ENCODE data around the gene PANK4.
"Not testable (repeated sequence)": the region's sequence is repeated elsewhere in the genome, so short reads cannot be mapped to it uniquely, and the experiment has no call there.

The PANK4 gene

DNA sequence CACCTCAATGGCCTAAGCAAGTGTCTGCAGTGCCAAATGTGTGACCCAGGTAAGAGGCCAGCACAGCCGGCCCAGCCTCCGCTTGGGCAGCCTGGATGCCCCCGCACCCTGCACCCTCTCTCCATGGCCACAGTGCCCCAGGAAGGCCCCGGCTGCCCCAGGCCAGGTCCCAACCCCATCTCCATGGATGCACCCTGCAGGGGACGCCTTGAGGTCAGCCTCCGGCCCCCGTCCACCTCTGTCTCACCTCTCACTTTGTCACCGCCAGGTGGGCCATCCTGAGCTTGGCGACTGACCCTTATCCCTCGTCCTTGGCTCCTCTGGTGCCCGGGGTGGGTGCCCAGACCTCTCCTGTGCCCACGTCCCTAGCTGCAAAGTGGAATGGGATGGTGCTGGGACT lies 32.0 kb upstream of the PANK4 start:
- DNase-seq: no peak

DNA sequence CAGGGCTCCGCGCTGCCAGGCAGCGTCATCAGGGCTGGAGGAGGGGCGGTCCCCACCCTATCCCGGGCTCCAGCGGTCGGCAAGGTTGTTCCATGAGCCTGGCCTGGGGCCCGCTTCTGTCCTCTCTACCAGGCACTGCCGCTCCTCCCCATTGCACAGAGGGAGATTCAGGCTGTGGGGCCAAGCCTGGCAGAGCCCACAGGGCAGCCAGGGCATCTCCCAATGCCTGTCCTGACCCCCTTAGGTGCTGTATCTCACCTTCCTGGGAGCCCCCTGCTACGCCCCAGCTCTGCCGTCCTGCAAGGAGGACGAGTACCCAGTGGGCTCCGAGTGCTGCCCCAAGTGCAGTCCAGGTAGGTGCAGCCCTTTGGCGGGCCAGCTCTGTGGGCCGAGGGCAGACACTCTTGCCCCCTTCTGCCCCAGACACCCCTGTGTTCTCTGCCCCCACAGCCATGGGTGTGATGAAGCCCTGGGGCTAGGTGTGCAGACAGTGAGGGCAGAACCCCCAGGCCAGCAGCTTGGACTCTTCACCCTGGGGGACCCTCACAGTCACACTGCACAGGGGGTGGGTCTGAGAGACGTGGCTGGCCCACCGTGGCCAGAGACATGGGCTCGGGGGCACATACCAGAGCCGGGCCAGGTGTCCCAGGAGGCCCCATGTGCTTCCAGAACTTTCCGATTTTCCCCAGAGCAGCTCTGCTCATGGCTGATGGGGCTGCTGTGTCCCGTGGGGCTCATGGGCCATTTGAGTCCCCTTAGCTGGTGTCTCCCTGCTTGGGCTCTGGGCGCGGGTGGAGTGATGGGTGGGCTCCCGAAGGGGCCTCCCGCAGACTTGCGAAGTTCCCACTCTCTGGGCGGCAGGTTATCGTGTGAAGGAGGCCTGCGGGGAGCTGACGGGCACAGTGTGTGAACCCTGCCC lies 31.3 kb upstream of the PANK4 start:
- DNase-seq: no peak

DNA sequence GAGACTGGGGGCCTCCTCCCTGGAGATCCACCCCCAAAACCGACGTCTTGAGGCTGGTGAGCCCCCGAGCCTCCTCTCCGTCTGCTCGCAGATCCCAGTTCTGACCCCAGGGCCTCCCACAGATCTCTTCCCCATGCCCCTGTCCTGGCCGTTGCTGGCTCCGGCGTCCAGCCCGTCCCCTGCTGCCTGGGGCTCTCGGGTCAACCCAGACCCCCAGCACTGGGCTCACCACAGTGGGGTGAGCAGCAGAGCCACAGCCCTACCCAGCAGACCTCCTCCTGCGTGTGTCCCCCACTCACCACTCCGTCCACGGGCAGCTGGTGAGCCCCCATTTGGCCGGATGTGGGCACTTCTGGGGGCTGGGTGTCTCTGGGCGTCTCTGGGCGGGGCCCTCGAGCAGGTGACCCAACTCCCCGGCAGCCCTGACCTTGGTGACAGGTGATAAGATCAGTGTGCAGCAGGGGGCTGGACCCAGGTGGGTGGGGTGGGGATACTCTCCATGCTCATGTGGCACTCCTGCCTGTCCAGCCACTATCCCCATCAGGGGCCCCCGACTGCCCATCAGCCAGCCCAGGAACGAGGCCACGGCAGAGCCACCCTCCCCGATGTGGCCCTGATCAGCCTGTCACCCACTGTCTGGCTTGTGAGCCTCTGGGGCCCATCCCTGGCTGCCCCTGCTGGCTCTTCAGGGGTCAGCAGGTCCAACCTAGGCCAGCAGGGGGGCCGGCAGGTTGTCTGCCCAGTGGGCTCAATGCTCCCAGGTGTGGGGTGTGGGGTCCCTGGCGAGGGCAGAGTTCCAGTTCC lies 30.5 kb upstream of the PANK4 start:
- DNase-seq: no peak

DNA sequence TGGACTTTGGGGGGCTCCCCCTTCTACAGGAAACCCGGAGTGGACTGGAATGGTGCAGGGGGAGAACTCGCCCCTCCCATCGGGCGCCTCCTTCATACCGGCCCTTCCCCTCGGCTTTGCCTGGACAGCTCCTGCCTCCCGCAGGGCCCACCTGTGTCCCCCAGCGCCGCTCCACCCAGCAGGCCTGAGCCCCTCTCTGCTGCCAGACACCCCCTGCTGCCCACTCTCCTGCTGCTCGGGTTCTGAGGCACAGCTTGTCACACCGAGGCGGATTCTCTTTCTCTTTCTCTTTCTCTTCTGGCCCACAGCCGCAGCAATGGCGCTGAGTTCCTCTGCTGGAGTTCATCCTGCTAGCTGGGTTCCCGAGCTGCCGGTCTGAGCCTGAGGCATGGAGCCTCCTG lies 29.9 kb upstream of the PANK4 start, which contains the start of gene TNFRSF14:
TNFRSF14 (plus strand) TSS at position 95 of the 401 bp plus-strand sequence; CDS start at position 389, 294 bp downstream.
- no peak for DNase-seq

DNA sequence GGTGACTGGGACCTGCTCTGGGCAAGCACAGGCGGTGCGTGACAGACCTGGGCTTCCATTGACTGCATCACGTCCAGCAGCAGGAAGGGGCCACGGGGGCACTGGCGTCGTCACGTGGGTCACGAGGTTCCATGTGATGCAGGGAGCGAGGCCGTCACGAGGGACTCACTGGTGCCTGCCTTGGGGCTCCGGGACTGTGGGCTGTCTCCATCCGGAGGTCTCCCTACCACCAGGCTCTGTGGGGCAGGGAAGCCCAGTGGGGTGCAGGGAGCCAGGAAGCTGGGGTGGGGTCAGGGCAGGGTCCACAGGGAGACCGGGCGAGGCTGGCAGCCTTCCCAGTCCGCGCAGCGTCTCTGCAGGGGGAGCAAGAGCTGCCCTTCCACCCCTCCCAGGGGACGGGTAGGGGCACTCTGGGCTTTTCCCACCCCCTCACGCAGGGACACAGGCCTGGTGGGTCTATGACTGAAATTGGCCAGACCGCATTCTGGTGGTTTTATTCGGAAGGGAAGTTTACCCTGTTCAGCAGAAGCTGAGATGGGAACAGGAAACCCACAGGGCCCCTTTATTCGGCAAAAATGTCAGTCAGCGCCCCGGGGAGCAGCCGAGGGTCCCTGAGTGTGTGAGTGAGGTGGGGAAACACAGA lies 29.4 kb upstream of the PANK4 start:
- DNase-seq: no peak

DNA sequence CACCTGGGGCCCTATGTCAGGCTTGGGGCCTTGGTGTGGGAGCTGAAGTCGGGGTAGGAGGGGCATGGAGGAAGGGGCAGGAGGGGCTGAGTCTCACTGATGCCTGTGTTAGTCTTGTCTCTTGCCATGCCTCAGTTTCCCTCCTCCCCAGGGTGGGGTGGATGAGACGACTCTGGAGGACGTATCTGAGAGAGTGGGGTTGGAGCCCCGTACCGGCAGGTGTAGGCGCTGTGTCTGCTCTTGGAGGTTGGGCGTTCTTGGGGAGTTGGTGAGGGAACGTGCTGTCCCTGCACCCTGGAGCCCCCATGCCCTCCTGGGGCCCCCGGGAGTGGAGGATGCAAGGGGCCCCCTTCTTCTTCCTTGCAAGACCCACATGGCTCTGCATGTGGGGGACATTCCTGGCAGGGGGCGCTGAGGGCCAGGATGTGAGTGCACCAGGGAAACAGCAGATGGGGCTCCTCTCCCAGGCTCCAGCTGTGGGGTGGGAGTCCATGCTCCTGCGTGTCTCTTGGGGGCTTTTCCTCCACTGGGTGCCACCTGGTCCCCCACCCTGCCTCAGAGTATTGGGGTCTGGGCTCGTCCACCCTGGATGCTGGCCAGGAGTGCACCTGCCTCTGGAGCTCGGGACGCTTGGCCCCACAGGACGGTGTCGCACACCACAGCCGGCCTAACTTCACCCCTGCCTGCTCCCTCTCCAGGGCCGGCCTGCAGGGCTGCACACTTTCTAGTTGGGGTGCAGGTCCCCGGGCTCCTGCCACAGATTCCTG lies 28.4 kb upstream of the PANK4 start:
- DNase-seq: no peak

DNA sequence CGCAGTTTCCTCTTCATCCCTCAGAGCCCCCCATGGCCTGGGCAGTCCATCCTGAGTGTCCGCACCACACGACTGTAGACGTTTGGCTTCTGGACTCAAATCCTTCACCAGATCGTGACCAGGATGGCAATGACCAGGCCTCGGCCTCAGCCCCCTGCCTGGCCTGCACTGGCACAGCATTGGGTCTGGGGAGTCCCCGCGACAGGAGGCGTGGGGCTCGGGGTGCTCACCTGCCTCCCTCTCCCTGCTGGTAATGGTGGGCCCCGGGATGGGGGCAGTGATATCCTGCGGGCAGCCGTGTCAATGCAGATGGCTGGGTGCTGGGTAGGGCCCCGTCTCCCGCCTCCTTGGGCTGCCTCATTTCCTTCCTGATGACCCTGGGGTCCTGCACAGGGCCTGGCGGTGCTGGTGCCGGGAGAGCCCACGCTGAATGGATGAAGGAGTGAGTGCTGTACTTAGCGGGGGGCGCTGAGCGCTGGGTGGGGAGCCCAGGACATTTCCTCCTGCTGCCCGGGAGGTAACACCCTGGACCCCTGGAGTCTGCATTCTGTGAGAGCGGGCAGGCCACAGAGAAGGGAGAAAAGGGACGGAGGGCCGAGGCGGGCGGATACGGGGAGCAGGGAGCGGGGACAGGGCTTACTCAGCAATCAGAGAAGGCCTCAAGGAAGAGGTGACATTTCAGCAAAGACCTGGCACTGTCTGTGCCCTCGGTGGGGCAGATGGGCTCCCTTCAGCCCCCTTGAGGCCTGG lies 27.6 kb upstream of the PANK4 start:
- DNase-seq: no peak

DNA sequence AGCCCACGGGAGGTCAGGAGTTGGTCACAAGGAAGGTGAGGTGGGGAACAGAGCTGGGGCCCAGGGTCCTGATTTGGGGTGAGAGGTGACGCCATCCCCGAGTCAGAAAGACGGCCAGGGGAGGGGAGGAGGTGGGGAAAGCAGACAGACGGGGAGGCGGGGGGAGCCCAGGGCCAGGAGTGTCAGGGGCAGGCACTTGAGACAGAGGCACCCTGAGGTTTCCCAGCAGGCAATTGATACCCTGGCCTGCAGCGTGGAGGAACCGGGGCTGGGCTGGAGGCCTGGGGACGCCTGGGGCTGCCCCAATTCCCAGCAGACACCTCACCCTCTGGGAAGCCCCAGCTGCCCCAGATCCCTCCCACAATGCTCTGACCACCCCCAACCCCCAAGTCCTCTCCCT lies 26.7 kb upstream of the PANK4 start:
- DNase-seq: not testable (repeated sequence)

DNA sequence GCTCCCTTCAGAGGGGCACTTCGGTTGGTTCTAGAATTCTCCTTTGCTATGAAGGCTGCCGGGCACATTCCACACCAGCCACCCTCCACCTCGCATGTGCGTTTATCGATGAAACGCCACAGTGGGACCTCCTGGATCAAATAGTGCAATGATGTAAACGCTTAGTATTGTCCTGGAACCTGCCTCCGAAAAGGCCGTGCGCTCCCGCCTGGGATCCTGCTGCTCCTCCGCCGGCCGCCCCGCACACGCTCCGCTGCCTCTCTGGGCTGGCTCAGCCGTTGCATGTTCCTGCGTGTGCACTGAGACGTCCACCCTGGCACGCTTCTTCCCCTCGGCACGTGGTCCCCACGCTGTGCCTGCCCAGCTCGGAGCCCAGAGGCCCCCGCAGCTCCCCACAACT lies 25.8 kb upstream of the PANK4 start:
- no peak for DNase-seq

DNA sequence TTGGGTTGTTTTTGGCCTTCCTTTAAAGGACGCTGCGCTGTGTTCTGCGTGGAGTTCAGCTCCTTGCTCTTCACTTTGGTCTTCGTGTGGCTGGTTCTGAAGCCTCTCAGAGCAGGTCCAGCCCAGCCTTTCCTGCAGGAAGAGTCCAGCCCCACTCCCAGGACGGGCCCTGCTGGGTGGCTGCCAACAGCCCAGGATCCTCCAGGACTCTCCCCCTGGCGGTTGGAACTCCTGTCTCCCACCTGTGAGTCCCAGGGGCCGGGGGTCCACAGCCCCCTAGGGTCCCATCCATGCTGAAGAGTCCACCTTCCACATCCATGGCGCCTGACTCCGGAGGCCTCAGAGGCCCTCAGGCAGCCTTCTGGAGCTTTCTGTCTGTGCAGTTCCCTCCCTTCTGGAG lies 25.1 kb upstream of the PANK4 start:
- DNase-seq: not testable (repeated sequence)

DNA sequence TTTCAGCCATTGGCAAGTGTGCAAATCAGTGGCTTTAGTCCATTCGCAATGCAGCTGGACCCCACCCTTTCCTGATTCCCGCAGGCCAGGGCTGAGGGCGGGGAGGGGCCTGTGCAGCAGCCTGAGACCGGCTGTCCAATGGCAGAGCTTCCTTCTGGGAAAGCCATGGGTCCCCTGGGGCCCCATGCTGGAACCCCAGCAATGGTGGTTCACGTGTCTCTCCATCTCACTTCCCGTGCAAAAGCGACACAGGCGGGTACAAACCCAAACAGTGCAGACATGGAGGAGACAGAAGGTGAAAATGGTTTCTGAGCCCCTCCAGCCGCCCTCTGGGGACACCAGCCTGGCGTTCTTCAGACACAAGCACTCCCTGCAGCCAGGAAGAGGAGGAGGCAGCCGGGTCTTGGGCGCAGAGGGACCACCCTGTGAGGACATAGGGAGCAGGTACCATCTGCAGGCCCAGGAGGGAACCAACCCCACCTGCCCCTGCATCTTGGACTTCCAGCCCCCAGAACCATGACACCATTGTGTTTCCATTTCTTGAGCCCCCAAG lies 24.0 kb upstream of the PANK4 start:
- DNase-seq: not testable (repeated sequence)

DNA sequence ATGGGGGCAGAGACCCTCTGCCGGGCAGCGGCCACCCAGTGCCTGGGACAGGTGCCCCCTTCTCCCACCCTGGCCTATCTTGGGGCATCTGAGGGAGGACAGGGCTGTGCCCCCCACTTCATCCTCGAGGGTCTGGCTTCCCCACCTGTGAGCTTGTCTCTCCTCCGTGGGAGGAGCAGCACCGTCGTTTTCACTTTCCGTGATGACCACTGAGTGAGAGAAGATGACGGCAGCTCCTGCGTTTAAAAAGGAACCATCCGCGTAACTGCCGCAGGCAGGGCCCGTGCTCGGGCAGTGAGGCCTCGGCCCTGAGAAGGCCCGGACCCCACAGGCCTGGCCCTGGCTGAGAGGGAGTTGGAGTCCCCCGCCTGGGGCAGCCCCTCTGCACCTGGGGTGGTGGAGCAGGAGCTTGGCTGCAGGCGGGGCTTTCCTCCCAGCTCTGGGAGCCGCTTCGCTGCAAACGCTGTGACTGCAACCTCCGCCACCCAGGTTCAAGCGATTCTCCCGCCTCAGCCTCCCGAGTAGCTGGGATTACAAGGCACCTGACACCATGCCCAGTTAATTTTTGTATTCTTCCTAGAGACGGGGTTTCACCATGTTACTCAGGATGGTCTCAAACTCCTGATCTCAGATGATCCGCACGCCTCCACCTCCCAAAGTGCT lies 23.1 kb upstream of the PANK4 start:
- DNase-seq: not testable (repeated sequence)

DNA sequence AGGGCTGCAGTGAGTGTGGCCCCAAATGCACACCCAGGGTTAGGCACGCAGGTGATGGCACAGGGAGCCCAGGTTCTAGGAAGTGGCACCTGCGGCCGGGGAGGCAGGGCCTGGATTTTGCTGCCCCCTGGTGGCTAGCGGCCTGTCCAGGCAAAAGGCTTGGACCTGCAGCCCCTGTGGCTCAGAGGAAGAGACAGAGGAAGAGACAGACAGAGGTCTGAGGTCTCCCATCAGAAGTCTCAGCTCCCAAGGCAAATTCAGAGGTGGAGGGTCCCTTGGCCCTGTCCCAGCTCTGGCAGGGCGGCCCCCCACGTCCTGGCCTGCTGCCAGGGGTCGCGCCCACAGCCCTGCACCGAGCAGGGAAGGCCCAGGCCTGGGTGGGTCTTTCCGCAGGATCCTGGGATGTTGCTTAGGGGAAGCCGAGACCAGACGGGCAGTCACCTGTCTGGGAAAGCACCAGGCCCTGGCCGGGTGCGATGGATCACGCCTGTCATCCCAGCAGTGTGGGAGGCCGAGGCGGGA lies 21.7 kb upstream of the PANK4 start:
- peak; percentile 83 for DNase-seq

DNA sequence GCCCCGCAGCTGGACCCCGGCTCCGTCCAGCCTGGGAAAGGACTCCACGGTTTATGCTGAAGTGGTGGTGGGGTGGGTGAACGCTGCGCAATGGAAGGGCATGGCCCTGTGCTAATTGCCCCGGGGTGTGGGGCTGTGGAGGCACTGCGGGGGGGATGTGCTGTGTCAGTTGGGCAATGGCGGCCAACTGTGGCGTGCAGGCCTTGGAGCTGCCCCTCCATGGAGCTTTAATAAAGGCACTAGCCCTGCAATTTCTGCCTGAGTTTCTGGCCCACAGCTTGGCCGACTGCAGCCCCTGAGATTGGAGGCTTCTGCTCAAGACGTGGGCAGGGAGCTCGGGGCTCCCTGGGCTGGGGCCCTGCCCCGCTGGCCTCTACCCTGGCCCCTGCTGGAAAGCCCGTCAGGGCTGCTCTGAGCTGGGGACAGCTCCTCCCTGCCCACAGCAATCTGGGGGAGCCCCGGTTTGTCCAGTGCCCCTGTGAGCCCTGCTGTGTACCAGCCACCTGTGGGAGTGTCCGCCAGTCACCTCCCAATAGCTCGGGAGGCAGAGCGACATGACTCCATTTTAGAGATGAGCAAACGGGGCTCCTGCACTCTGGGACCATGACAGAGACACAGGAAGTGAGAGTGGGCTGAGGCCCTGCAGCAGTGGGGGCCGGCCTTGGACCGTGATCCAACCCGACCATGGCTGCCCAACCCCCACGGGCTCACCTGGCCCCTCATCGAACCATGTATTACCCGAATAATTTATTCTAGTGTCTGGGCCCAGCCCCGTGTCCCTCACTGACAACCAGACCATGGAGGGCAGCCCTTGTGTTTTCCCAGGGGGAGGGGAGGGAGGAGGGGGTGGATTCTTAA lies 21.0 kb upstream of the PANK4 start:
- DNase-seq: no peak

DNA sequence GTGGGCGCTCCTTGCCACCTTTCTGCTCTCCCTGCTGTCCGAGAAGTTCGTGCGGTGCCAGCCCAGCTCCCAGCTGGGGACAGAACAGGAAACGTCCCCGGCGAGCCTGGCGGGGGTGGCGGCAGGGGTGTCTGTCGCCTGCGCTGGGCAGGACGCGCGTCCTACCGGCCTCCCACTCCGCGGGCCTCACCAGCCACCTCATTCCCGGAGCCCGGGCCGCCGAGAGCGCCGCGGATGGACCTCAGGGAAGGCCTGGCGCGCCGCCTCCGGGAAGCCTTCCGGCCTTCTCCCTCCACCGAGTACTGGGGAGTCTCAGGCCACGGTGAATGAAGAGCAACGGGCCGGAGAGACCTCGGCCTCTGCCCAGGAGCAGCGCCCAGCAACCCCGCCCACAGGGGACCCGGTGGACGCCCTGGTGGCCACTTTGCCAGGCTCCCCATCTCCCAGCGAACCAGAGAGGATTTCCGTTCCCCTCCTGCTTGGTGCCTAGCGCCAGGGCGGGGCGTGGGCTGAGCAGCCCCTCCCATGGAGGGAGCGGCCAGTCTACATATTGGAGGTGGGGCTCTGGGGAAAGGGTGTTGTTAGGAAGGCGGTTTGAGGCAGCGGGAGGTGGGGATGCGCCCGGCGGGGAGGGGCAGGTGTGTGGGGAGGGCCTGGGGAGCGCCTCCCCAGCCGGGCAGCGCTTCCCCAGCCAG lies 20.3 kb upstream of the PANK4 start:
- peak; percentile 92 for DNase-seq

DNA sequence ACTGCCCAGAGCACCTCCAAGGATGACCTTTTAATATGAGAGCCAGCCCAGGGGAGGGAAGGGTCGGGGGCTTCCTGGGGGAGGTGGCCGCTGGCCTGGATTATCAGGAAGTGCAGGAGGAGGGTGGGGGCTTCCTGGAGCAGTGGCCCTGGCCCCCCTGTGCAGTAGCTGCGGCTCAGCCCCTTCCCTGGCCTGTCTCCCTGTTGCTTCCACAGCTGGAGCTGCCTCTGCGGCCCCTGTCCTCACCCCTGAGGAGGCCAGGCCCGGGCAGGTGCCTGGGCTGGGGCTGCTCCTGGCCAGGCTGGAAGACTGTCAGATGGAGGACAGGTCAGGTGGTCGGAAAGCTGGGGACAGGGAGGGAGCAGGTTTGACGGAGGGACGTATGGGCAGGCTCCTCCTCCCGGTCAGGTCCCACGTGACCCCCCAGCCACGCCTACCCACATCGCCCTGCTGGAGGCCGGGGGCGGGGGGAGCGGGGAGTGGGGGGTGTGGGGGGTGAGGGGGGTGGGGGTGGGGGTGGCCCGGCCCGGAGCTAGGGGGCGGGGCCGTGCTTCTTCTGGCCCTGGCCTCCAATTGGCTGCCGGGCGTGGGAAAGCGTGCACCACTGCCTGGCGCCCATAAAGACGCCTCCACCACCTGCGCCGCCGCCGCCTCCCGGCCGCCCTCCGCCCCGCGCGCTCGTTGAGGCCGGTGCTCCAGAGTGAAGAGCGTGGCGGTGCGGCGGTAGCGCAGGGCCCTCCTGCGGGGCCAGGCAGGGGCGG lies 19.5 kb upstream of the PANK4 start:
- peak; percentile 98 for DNase-seq

DNA sequence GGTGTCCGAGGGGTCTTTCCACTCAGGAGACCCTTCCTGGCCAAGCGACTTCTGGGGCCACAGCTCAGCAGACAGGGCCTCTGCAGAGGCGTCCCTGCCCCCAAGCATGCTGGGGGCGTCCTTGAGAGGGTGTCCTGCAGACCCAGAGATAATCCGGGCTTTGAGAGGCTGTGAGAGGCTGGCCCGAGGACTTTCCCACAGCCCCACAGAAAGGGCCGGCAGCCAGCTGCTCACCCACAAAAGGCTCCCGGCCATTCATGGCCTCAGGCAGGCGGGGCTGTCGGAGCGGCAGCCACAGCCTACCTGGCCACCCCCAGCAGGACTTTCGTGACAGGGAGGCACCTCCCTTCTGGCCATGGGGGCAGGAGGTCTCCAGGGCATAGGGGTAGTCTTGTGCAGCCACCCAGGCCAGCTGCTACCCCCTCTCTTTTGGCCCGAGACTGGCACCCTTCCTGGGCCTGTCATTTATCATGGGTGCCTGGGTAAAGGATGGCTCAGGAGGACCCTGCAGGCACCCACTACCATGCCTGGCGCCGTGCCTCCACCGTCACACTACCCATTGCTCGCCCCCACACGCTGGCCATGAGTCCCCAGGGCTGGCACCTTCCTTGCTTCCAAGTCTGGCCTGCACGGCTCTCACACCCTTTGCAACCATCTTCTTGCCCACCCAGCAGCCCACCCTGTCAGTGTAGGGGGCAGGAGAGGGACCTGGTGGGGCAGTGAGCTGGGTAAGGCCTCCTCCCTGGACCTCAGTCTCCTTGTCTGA lies 18.7 kb upstream of the PANK4 start:
- DNase-seq: peak; percentile 81

Data from NCI-H82 (cell line).